PC-9 (cell line): ENCODE measurements around the gene NECAB2.

Experiments
- EZH2 ChIP-seq: fragments of 200-600 bp; sonication (generic); IDR thresholded peaks from 2 replicates; pipeline ENCODE4 v1.8.0; 2017; ENCODE audit warnings: antibody characterized with exemption, low read depth
- TF ChIP-seq, protein P1 (sequence below): fragments of 200-600 bp; sonication (generic); conservative IDR thresholded peaks from 2 replicates; pipeline ENCODE4 v1.6.1; 2017; ENCODE audit warnings: mixed run types, antibody characterized with exemption, mild to moderate bottlenecking, moderate library complexity

DNA sequence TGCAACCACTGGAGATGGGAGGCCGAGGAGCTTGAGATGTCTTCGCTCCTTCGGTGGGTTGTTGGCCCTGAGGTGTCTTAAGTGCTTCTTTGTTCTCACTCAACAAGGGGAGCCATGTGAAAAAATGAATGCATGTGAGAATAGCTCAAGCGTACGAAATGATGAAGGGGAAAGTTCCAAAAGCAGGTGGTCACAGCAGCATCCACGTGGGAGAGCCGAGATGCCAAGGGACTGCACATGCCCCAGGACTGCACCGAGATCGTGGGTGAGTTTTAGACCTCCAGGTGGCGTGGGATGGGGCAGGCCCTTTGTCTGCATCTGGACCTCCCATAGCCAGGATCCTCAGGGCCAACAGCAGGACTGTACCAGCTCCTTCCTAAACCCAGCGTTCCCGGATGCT is 66.5 kb downstream of the NECAB2 start:
- no peak for TF ChIP-seq EZH2
- TF ChIP-seq, protein P1, sequence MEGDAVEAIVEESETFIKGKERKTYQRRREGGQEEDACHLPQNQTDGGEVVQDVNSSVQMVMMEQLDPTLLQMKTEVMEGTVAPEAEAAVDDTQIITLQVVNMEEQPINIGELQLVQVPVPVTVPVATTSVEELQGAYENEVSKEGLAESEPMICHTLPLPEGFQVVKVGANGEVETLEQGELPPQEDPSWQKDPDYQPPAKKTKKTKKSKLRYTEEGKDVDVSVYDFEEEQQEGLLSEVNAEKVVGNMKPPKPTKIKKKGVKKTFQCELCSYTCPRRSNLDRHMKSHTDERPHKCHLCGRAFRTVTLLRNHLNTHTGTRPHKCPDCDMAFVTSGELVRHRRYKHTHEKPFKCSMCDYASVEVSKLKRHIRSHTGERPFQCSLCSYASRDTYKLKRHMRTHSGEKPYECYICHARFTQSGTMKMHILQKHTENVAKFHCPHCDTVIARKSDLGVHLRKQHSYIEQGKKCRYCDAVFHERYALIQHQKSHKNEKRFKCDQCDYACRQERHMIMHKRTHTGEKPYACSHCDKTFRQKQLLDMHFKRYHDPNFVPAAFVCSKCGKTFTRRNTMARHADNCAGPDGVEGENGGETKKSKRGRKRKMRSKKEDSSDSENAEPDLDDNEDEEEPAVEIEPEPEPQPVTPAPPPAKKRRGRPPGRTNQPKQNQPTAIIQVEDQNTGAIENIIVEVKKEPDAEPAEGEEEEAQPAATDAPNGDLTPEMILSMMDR = no peak
